ENCODE measurements around the gene LAMB4.

Gene LAMB4, protein sequence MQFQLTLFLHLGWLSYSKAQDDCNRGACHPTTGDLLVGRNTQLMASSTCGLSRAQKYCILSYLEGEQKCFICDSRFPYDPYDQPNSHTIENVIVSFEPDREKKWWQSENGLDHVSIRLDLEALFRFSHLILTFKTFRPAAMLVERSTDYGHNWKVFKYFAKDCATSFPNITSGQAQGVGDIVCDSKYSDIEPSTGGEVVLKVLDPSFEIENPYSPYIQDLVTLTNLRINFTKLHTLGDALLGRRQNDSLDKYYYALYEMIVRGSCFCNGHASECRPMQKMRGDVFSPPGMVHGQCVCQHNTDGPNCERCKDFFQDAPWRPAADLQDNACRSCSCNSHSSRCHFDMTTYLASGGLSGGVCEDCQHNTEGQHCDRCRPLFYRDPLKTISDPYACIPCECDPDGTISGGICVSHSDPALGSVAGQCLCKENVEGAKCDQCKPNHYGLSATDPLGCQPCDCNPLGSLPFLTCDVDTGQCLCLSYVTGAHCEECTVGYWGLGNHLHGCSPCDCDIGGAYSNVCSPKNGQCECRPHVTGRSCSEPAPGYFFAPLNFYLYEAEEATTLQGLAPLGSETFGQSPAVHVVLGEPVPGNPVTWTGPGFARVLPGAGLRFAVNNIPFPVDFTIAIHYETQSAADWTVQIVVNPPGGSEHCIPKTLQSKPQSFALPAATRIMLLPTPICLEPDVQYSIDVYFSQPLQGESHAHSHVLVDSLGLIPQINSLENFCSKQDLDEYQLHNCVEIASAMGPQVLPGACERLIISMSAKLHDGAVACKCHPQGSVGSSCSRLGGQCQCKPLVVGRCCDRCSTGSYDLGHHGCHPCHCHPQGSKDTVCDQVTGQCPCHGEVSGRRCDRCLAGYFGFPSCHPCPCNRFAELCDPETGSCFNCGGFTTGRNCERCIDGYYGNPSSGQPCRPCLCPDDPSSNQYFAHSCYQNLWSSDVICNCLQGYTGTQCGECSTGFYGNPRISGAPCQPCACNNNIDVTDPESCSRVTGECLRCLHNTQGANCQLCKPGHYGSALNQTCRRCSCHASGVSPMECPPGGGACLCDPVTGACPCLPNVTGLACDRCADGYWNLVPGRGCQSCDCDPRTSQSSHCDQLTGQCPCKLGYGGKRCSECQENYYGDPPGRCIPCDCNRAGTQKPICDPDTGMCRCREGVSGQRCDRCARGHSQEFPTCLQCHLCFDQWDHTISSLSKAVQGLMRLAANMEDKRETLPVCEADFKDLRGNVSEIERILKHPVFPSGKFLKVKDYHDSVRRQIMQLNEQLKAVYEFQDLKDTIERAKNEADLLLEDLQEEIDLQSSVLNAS (N-terminal part only)

DNA sequence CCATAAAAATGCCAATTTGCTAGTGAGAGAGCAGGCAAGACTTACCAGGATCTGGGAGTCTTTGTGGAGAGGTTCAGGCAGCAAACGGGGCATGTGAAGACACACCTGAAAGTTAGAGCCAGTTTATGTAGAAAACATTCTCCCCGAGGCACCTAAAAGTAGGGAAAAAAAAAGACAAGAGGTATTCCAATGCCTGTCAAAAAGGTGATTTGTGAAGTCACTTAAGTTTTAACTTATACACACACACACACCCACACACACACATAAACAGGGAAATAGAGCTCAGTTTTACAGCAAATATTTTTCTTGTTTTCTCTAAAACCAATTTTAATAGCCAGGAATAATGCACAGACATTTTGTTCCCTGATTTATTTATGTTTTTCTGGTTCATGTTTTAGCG is at the start of gene LAMB4:
Gene LAMB4, minus strand, starts transcription at position 101 of the 400 bp plus-strand sequence. CDS start 7,197 bp downstream, outside the sequence.
- in situ Hi-C loops (cut with HindIII; ENCODE audit: low sequenced_read_pairs) = no loop called here

DNA sequence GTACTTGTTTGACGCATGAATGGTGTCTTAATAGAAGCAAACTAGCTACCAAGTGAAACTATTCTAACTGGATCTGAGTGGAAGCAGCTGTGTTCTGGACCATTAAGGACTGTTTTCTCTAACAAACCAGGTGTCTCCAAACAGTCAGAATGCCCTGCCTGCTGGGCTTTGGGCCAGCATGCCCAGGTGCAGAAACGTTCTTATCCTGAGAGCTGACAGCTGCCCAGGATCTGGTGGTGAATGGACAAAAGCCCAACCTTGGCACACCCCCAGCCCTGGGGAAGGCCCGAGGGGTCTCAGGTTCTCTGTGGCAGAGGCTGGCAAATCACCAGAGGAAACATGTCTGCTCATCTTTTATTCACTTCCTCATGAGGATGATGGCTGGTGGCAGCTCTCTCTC is 48.2 kb upstream of the LAMB4 start:
- in situ Hi-C loops (cut with HindIII; ENCODE audit: low sequenced_read_pairs) = no loop called here

DNA sequence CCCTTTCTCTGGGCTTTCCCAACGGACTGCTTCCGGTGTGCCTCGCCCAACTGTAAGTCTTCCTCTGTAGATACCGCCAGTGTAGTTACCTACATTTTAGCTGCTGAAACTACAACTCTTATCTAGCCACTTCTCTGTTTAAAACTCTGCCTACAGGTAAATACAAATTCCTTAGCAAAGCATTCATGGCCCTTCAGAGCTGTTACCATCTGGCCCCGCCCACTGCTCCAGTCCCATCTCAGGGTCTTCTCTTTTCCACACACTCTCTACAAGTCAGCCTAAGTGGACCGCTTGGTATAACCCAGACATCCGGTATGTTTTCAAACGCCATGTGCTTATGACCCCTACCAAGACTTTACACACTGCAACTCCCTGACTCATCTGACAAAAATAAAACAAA is 41.0 kb upstream of the LAMB4 start:
- in situ Hi-C loops (cut with HindIII; ENCODE audit: low sequenced_read_pairs) = no loop called here

DNA sequence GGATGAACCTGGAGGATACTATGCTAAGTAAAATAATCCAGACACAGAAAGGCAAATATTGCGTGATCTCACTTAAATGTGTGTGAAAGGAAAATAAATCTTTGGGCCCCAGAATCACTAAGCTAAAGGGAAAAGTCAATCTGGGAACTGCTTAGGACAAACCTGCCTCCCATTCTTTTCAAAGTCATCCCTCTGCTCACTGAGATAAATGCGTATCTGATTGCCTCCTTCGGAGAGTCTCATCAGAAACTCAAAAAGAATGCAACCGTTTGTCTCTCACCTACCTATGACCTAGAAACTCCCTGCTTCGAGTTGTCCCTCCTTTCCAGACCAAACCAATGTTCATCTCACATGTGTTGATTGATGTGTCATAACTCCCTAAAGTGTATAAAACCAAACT is 40.1 kb upstream of the LAMB4 start:
- in situ Hi-C loops (cut with HindIII; ENCODE audit: low sequenced_read_pairs) = no loop called here

DNA sequence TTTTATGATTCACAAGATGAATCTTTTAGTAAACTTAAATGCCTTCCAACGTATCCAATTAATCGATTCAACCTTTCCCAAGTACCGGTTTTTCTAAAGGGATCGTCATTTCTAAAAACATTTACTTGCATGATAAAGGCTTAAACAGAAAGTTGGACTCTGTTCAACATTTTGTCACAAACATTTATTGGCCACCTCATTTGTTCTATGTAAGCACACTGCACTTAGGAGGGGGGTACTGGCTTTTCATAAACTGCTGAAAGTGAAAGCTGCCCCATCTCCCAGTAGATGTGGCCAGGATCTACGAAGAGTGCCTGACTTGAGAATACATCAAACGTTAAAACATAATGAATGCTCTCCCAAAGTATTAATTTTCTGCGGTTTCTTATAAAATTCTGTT is 37.3 kb upstream of the LAMB4 start:
- in situ Hi-C loops (cut with HindIII; ENCODE audit: low sequenced_read_pairs) = no loop called here

DNA sequence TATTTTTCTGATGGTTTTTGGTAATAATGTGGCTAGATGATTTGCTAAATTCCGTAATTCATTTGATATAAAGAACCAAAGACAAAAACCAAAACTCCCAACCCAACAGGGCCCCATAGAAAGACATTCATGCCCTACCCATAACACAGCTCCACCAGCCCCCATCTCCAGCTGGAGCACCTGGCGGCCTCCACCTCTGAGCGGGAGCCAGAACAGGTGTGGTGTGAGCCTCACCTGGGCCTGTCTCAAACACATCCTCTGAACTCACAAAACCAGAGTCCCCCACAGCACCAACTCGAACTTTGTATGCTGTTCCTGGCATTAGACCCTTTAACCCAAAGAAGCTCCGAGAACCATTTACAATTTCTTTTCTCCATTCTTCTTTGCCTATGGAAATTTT is 36.5 kb upstream of the LAMB4 start:
- in situ Hi-C loops (cut with HindIII; ENCODE audit: low sequenced_read_pairs) = no loop called here

DNA sequence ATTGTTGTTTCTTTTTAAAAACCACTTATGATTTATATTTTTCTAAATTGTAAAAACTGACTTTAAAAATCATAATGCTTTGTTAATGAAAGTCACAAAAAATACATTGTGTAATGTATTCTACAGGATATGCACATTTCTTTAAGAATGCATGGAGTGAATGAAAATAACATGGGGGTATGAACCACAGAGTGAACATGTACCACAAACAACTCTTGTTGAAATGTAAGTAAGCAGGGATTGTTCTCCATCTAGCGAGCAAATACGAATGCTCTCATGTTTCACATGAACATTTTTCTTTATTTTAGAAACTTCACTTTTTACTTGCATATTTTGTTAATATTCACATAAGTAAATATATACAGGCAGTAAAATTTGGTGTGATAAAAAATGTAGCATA is 35.6 kb upstream of the LAMB4 start:
- in situ Hi-C loops (cut with HindIII; ENCODE audit: low sequenced_read_pairs) = no loop called here

DNA sequence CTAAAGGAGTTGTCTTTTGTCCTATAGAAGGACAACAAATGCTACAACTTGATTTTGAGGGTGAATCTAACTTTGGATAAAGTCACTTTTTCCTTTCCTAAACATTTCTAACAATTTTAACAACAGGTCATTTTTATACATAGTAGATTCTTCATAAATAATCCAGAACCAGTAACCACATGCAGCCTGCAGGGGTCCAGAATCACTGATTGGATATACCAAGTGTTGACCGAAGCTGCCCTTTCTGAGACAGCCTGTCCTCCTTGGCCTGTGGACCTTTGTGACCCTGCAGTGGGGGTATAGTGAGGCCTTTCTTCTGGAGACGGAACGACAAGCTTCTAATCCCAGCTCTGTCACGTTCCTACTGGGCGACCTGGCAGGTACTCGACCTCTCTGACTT is 34.8 kb upstream of the LAMB4 start:
- in situ Hi-C loops (cut with HindIII; ENCODE audit: low sequenced_read_pairs) = no loop called here

DNA sequence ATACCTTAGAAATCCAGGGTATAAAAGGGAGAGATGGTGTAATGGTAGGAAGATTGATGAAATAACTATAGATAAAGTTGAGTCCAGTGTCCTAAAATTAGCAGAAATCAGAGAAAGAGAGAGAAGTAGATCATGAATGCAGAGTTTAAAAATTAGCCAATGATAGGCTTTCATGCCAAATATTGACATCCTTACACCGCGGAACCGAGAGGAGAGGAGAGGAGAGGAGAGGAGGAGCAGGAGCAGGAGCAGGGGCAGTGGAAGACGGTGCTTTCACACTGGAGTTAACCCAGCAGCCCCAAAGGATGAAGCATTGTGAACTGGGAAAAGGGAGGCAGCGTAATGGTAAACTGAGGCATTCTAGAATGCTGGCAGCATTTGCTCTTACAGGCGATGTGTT is 34.2 kb upstream of the LAMB4 start:
- in situ Hi-C loops (cut with HindIII; ENCODE audit: low sequenced_read_pairs) = no loop called here

DNA sequence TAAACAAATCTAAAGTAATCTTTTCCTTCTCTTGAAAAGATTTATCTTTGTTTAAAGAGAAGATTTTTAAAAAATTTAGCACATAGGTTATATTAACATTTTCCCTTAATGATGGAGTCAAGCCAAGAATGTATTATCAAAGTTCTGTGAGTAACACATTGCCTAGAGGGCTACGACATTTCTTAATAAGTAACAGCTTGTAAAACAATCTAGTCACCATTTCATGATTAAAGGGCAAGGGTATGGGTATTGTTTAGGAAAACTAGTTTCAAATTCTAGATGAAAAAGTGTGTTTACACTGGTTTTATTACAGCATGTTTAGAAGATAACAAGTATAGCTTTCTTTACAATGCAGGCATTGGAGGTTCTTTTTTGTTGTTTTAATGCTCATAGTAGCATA is 28.6 kb upstream of the LAMB4 start:
- in situ Hi-C loops (cut with HindIII; ENCODE audit: low sequenced_read_pairs) = no loop called here

DNA sequence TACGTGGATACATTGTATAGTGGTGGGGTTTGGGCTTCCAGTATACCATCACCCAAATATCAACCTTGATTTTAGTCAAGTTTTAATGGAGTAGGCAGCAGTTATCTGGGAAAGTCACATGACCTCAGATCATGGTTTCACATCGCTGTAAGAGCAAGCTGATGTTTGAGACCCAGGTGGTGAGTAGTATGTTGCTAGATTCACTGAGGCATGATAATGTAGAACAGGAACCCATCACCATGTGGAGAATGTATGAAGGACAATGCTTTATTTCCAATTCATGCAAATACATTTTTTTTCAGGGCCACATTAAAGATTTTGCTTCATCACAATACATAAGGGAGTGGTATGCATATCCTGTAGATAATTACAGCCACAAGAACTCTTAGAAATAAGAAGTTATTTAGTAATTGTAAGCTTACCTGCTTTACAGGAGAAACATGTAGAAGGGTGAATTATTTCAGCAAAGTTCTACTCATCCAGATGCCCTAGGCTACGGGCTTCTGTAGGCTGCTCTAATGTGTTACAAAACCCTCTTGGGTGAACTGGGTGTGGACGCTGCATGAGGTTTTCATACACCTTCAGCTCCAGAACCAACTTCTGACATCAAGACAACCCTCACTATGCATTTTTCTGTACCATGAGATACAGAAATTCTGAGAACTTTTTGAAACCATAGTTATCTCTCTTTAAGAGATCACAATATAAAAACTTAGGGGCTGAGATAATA is 27.6 kb upstream of the LAMB4 start:
- in situ Hi-C loops (cut with HindIII; ENCODE audit: low sequenced_read_pairs) = no loop called here

DNA sequence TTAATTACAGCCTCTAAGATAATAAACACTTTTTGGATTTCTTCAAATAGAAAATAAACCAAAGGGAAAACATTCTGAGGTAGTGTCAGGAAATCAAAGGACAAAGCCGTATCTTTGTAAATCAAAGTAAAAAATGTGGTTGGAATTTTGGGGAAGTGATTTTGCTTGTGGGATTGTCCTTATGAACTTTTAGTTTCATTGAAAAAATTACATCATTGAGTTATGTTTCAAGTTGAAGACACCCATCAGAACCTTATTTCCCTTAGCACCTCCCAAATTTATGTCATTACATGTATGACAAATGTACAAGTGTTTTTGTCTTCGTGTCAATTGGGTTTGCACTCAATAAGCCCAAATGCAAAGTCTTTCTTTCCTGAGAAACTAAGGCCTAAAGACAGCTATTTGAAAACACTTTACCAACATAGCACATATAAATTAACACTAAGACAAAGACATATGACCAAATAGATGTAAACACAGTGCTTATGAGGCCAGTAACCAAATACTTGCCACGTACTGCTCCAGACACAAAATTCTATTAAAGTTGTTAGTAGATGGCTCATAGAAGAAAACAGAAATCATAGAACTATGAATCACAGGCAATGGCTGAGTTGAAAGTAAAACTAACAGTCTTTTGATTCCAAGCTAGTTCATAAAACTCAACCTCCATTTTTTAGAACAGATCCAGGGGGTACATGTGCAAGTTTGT is 26.9 kb upstream of the LAMB4 start:
- in situ Hi-C loops (cut with HindIII; ENCODE audit: low sequenced_read_pairs) = no loop called here

DNA sequence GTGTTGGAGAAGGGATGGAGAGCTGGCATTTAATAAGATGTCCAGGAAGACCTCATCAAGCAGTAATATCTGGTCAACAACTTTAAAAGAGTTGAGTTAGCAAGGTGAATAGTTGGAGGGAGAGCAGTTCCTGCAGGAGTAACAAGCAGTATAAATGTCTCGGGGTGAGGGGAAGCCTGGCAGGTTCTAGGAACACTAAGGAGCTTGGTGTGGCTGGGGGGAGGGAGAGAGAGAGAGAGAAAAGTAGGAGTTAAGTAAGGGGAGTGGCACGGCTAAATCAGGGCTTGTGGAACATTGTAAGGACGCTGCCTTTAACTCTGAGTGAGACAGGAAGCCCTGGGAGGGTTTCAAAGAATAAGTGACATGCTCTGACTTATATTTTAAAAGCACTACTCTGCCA is 22.0 kb upstream of the LAMB4 start:
- in situ Hi-C loops (cut with HindIII; ENCODE audit: low sequenced_read_pairs) = no loop called here

DNA sequence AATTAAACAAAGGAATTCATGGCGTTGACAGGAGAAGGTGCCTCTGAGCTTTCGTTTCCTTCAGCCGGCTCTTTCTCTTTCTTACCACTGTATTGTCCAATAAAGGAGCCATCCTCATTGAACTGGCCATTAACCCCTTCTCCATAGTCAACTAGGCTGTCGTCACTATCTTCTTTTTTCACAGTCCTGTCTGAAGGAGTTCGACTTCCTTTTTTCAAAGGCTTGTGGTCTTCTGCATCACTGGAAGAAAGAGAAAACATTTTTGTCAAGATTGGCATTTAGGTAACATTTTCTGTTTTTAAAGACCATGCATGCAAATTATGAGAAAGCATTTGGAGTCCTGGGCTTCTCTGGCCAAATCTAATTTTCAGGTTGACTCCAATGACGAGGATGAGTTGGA is 19.7 kb upstream of the LAMB4 start:
- in situ Hi-C loops (cut with HindIII; ENCODE audit: low sequenced_read_pairs) = no loop called here

DNA sequence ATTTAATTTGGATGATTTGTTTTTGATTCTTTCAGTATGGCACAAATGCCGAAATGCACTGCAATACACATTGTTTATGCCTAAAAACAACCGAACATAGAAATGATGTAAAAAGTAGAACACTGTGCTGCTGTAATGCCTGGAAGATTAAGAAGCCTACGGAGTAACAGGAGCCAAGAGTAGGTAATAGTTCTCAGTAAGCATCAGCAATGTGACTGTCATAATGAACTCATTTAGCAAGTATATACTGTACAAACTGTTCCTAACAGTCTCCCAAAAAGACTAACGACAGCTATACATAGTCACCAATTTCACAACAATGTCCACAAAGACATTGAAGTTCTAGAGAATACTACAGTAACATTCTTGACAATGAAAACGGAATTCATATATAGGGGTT is 19.0 kb upstream of the LAMB4 start:
- in situ Hi-C loops (cut with HindIII; ENCODE audit: low sequenced_read_pairs) = no loop called here

DNA sequence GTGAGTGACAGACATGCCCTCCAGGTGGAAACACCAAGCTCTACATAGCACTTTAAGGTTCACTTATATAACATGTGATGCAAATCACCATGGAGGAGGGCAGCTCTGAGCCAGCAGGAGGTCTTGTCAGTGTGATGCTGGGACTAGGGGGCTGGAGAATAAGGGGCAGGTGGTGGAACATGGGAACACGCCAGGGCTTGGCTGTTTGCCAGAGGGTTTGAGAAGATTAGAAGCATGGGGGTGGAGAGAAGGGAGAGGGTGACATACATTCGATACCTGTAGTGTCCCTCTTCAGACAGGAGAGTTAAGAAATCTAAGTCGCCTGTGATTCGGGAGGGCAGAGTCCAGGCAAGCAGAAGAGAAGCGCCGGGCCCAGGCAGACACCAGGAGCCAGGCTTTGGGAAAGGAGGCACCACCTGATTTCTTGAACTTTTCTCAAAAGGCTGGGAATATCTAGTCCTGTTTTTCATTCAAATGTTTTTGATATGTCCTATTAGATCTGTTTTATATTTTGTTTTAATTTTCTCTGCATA is 16.9 kb upstream of the LAMB4 start:
- in situ Hi-C loops (cut with HindIII; ENCODE audit: low sequenced_read_pairs) = no loop called here

DNA sequence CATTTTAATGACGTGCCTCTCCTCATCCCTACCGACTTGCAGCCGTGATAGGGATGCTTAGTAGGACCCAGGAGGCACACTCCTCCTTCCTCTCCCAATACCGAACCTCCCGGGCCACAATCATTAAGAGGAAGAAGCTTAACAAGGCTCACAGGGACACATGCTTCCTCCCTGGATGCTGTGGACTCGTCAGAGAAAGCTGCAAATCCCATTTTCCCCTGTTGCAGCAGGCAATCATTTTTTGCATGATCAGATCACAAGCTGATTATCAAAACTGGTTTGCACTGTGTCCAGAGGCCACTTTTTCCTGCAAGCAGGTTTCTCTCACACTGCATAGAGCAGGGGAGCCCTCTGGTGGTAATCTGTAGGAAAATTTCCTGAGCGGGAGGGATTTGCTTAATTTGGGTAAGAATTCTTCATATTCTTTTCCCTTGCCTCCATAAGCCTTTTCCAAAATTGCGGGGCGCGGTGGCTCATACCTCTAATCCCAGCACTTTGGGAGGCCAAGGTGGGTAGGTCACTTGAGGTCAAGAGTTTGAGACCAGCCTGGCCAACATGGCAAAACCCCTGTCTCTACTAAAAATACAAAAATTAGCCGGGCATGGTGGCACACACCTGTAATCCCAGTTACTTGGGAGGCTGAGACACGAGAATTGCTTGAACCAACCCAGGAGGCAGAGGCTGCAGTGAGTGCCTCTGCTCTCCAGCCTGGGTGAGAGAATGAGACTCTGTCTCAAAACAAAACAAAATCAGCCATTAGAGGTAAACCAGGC is 16.1 kb upstream of the LAMB4 start:
- in situ Hi-C loops (cut with HindIII; ENCODE audit: low sequenced_read_pairs) = no loop called here

DNA sequence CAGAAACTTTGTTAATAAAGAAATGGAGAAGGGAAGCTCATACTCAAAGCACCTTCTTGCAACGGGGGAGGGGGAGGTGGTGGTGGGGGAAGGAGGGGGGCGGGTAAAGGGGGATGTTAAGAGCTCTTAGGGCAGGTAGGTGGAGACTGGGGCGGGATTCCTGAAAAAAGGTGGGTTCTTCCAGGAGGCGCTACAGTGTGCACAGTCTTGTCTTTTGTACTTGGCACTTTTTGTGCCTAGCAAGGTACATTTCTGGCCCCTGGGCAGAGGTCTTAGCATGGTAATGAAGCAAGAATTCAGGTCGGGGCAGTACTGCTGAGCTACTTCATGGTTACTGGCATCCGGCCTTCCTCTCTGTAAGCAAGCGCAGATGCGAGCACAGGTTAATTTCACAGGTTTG is 15.2 kb upstream of the LAMB4 start:
- in situ Hi-C loops (cut with HindIII; ENCODE audit: low sequenced_read_pairs) = no loop called here

DNA sequence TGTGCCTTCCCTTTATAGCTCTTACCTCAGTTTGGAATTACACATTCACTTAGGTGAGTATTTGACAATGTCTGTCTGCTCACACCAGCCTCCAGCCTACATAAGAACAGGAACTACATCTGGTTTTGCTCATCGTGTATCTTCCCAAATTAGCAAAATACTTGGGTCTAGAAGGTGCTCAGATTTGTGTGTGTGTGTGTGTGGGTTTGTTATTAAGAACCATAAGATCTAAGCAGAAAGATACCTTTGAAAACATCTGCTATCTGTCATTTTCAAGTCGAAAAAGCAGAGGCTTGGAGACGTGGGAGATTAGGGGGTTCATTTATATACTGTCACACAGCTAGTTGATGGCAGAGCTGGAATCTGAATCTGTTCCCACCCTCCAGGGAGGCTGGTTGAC is 14.8 kb upstream of the LAMB4 start:
- in situ Hi-C loops (cut with HindIII; ENCODE audit: low sequenced_read_pairs) = no loop called here

Data from DLD1 (cell line).